IMR-90 (cell line): Measurements from ENCODE around the gene APPL2. TPM values are rescaled to one million over a fixed set of nuclear protein-coding genes. Genes with fewer than 3 reads are reported as not detected.

Experiments
- ATAC-seq: fragments of 200-7000 bp; cut with Tn5 transposase; 2 replicates; pipeline ENCODE4 v1.9.1; 2020; ENCODE audit warnings: low read depth, mild to moderate bottlenecking, moderate library complexity
- BruUV-seq: library from RNA; stranded (reverse); fragments of 400-500 nt; replicated peaks from 2 replicates; lab custom pipeline; 2021; lab: Mats Ljungman, UMichigan
- CTCF ChIA-PET: fragments of 300-600 bp; formaldehyde crosslinking; extraction: SDS; loops from one replicate; lab custom pipeline; 2021; ENCODE audit warnings: antibody characterized with exemption; lab: Yijun Ruan, JAX
- POLR2A ChIA-PET: fragments of 300-600 bp; sonication (Branson Sonifier 250); formaldehyde crosslinking; loops from one replicate; lab custom pipeline; 2022; ENCODE audit warnings: antibody characterized with exemption; ENCODE audit not compliant: unreplicated experiment; lab: Charles Lee
- DNase-seq: peaks from one replicate; pipeline ENCODE4 v3.0.0; 2013
- H2AFZ ChIP-seq: replicated peaks from 2 replicates; pipeline ENCODE3; 2013; ENCODE audit warnings: low read length, mild to moderate bottlenecking; ENCODE audit not compliant: poor library complexity
- H2AK5ac ChIP-seq: 2 replicates; pipeline ENCODE4 v1.6.1; 2013; ENCODE audit warnings: low read depth, low read length, inconsistent platforms
- H2AK9ac ChIP-seq: replicated peaks from 2 replicates; pipeline ENCODE3; 2013; ENCODE audit warnings: mild to moderate bottlenecking, low read depth, low read length, moderate library complexity; ENCODE audit not compliant: poor library complexity
- H2BK120ac ChIP-seq: 2 replicates; pipeline ENCODE4 v1.6.1; 2013; ENCODE audit warnings: low read depth, low read length, inconsistent platforms
- H2BK15ac ChIP-seq: 3 replicates; pipeline ENCODE4 v1.6.1; 2013; ENCODE audit warnings: low read depth, low read length, inconsistent platforms
- H2BK20ac ChIP-seq: 2 replicates; pipeline ENCODE4 v1.6.1; 2013; ENCODE audit warnings: low read depth, mild to moderate bottlenecking, inconsistent platforms, low read length, moderate library complexity
- H2BK5ac ChIP-seq: 2 replicates; pipeline ENCODE4 v1.6.1; 2013; ENCODE audit warnings: mild to moderate bottlenecking, low read depth, low read length, inconsistent platforms; ENCODE audit not compliant: poor library complexity, severe bottlenecking
- H3K14ac ChIP-seq: replicated peaks from 2 replicates; pipeline ENCODE4 v1.6.1; 2013; ENCODE audit warnings: low read depth, low read length, inconsistent platforms
- H3K18ac ChIP-seq: 2 replicates; pipeline ENCODE4 v1.6.1; 2013; ENCODE audit warnings: low read depth, low read length, control low read depth
- H3K23ac ChIP-seq: 2 replicates; pipeline ENCODE4 v1.6.1; 2013; ENCODE audit warnings: low read depth, low read length, inconsistent platforms
- H3K27ac ChIP-seq: 2 replicates; pipeline ENCODE4 v1.5.1; 2013; ENCODE audit warnings: mild to moderate bottlenecking, control low read depth, low read length; ENCODE audit not compliant: insufficient read depth
- H3K27me3 ChIP-seq: 2 replicates; pipeline ENCODE4 v1.6.1; 2013; ENCODE audit warnings: low read length; ENCODE audit not compliant: control insufficient read depth, insufficient read depth
- H3K36me3 ChIP-seq: 2 replicates; pipeline ENCODE4 v1.6.1; 2013; ENCODE audit warnings: low read length, mixed read lengths; ENCODE audit not compliant: control insufficient read depth, insufficient read depth
- H3K4ac ChIP-seq: 2 replicates; pipeline ENCODE4 v1.6.1; 2013; ENCODE audit warnings: low read depth, low read length, inconsistent platforms
- H3K4me1 ChIP-seq: 2 replicates; pipeline ENCODE4 v1.6.1; 2013; ENCODE audit warnings: low read length, mixed read lengths; ENCODE audit not compliant: control insufficient read depth, insufficient read depth
- H3K4me2 ChIP-seq: 2 replicates; pipeline ENCODE4 v1.6.1; 2013; ENCODE audit warnings: low read depth, mild to moderate bottlenecking, control low read depth, low read length, moderate library complexity
- H3K4me3 ChIP-seq: 2 replicates; pipeline ENCODE4 v1.5.1; 2013; ENCODE audit warnings: low read depth, mild to moderate bottlenecking, control low read depth, low read length, moderate library complexity; ENCODE audit not compliant: insufficient read depth
- H3K56ac ChIP-seq: 2 replicates; pipeline ENCODE4 v1.6.1; 2013; ENCODE audit warnings: low read length, inconsistent platforms; ENCODE audit not compliant: insufficient read depth; ENCODE audit errors: extremely low read depth
- H3K79me1 ChIP-seq, 2 experiments: 2 replicates each; pipeline ENCODE4 v1.6.1; 2013; ENCODE audit warnings: low read length in 2 of 2, inconsistent platforms in 1 of 2, low read depth in 1 of 2
- H3K9ac ChIP-seq: 2 replicates; pipeline ENCODE4 v1.6.1; 2013; ENCODE audit warnings: low read depth, low read length, control low read depth
- H3K9me1 ChIP-seq: 2 replicates; pipeline ENCODE4 v1.6.1; 2013; ENCODE audit warnings: low read length, inconsistent platforms; ENCODE audit not compliant: insufficient read depth
- H3K9me3 ChIP-seq: 2 replicates; pipeline ENCODE4 v1.6.1; 2013; ENCODE audit warnings: low read length; ENCODE audit not compliant: control insufficient read depth, insufficient read depth
- H4K20me1 ChIP-seq: 2 replicates; pipeline ENCODE4 v1.6.1; 2013; ENCODE audit warnings: low read length, inconsistent platforms; ENCODE audit not compliant: insufficient read depth
- H4K5ac ChIP-seq: 2 replicates; pipeline ENCODE4 v1.6.1; 2013; ENCODE audit warnings: mild to moderate bottlenecking, low read depth, low read length, control low read depth
- H4K8ac ChIP-seq, 2 experiments: 2 replicates each; pipeline ENCODE4 v1.6.1; 2013; ENCODE audit warnings: low read depth in 2 of 2, low read length in 2 of 2, control low read depth in 1 of 2, inconsistent platforms in 1 of 2
- H4K91ac ChIP-seq: 2 replicates; pipeline ENCODE4 v1.6.1; 2013; ENCODE audit warnings: low read depth, low read length, inconsistent platforms; ENCODE audit not compliant: insufficient read depth
- BHLHE40 ChIP-seq: fragments of 150-350 bp; IDR thresholded peaks from 2 replicates; pipeline ENCODE4 v1.6.1; 2016; ENCODE audit warnings: mild to moderate bottlenecking, low read depth, low read length
- ELK1 ChIP-seq: fragments of 150-350 bp; IDR thresholded peaks from 2 replicates; pipeline ENCODE4 v1.6.1; 2016; ENCODE audit warnings: low read depth, mild to moderate bottlenecking, low read length, moderate library complexity, borderline replicate concordance
- MXI1 ChIP-seq: IDR thresholded peaks from 2 replicates; pipeline ENCODE4 v1.6.1; 2012; ENCODE audit warnings: low read depth, mild to moderate bottlenecking, low read length, moderate library complexity, borderline replicate concordance
- NFE2L2 ChIP-seq: fragments of 150-350 bp; IDR thresholded peaks from 2 replicates; pipeline ENCODE4 v1.6.1; 2016; ENCODE audit warnings: low read depth, mild to moderate bottlenecking, low read length
- RAD21 ChIP-seq: IDR thresholded peaks from 2 replicates; pipeline ENCODE4 v1.6.1; 2012; ENCODE audit warnings: low read length, improper control_type of control experiment
- RFX5 ChIP-seq: IDR thresholded peaks from 2 replicates; pipeline ENCODE4 v1.8.0; 2012; ENCODE audit warnings: low read depth, mild to moderate bottlenecking, low read length, moderate library complexity
- SMC3 ChIP-seq: fragments of 150-350 bp; IDR thresholded peaks from 2 replicates; pipeline ENCODE4 v1.6.1; 2016; ENCODE audit warnings: low read depth, mild to moderate bottlenecking, antibody characterized with exemption, low read length, moderate library complexity
- WGBS, 2 experiments: methylation state at CpG; one replicate each; pipeline versions ENCODE4 v1.1.5 to v1.1.7; 2013; ENCODE audit warnings: missing lambda C conversion rate in 2 of 2; ENCODE audit not compliant: insufficient read length in 1 of 2; ENCODE audit errors: extremely low coverage in 2 of 2; 5-methylcytosine and 5-hydroxymethylcytosine counted together
- dilution Hi-C: fragments of 300-500 bp; cut with HindIII; formaldehyde crosslinking; loops from one replicate; pipeline ENCODE4 v1.14.3; 2018; ENCODE audit warnings: low sequenced_read_pairs; ENCODE audit not compliant: unreplicated experiment
- in situ Hi-C: fragments of 300-500 bp; cut with MboI; formaldehyde crosslinking; loops from 3 replicates; pipeline ENCODE4 v1.14.3; 2019; ENCODE audit warnings: low sequenced_read_pairs, inconsistent platforms, mixed read lengths
- intact Hi-C: fragments of 100-400 bp; cut with micrococcal nuclease; formaldehyde crosslinking; loops from 2 replicates; pipeline ENCODE4 v1.10.0; 2022
- polyA plus RNA-seq, 3 experiments: library from polyadenylated mRNA; depleted of rRNA; stranded (reverse); fragments of >200 nt; gene quantifications; 2 replicates each; pipeline ENCODE4 v1.2.3, GENCODE V29; 2012; ENCODE audit warnings: low replicate concordance in 1 of 3
- total RNA-seq: library from RNA; depleted of rRNA; stranded (reverse); fragments of >200 nt; gene quantifications from 2 replicates; pipeline ENCODE4 v1.2.3, GENCODE V29; 2012

The APPL2 gene
- total and polyA plus RNA-seq, 2 of the 4 experiments (the other 2 are of a cell fraction) = 42.3 to 65.8 TPM

GRCh38 chr12:105212438-105212837, 23.5 kb downstream of the APPL2 start:
- Histone ChIP-seq H4K5ac (no peak overlapping the region), H4K91ac (no peak overlapping the region), H3K56ac (no peak overlapping the region), H3K9ac (no peak overlapping the region), H3K14ac (no peak overlapping the region; the same call in 1 of the 2 replicates), H2AFZ (no peak overlapping the region), H3K79me1 (peaks cover 32 to 51% of the 10 kb centered on the region in 2 experiments), H2AK9ac (no peak overlapping the region), H2AK5ac (peak overlapping the region; percentile 0; the same call in 1 of the 2 replicates), H2BK15ac (no peak overlapping the region), H3K18ac (no peak overlapping the region), H3K9me3 (no peaks in the 10 kb centered on the region), H3K27me3 (no peaks in the 10 kb centered on the region), H3K4me3 (no peak overlapping the region), H3K27ac (no peak overlapping the region), H4K20me1 (no peaks in the 10 kb centered on the region), H3K4me1 (peaks cover 9% of the 10 kb centered on the region), H3K4me2 (no peak overlapping the region), H3K36me3 (peaks cover 38% of the 10 kb centered on the region), H3K23ac (no peak overlapping the region), H2BK20ac (no peak overlapping the region), H2BK5ac (no peak overlapping the region), H3K9me1 (peaks cover 20% of the 10 kb centered on the region), H3K4ac (no peak overlapping the region), H2BK120ac (no peak overlapping the region), H4K8ac (no peak overlapping the region)
- CTCF ChIA-PET = interaction anchor here (1.6 kb wide), 1 partner anchor 23 kb away, joined by 3 read pairs; no protein-coding TSS in a partner anchor
- dilution Hi-C loops = no loop called here
- peak; percentile 39; the same call in 1 of the 2 replicates for ATAC-seq
- TF ChIP-seq BHLHE40 = peak; percentile 70
- TF ChIP-seq RFX5 = no peak
- TF ChIP-seq MXI1 = no peak
- TF ChIP-seq ELK1 = no peak
- TF ChIP-seq SMC3 = no peak
- no peak for TF ChIP-seq NFE2L2
- TF ChIP-seq RAD21 = no peak
- 100% methylated on average over 3 of the region's 6 CpGs; no CpG with 5 or more reads in 1 of the 2 experiments for WGBS, 2 experiments
- POLR2A ChIA-PET = no interaction called here
- intact Hi-C loops = no loop called here
- BruUV-seq = no TSS peak
- DNase-seq = peak; percentile 83
- in situ Hi-C loops = loop anchor here (25.0 kb wide), 1 partner anchor 175 kb away; no protein-coding TSS in a partner anchor
